ENCODE measurements around the gene TMEM50B. TPM values are rescaled to one million over a fixed set of nuclear protein-coding genes. Genes with fewer than 3 reads are reported as not detected.

The TMEM50B gene
- total RNA-seq, 4 donors from 2014 or later = 53.8 to 83.5 (median 57.0) TPM

GRCh38 chr21:33444499-33444898, 35.3 kb downstream of the TMEM50B start:
- no peak for TF ChIP-seq CTCF (IDR thresholded peaks at IDR 0.05)
- ATAC-seq (ENCODE audit: low FRiP score) = no peak

GRCh38 chr21:33443194-33443593, 36.6 kb downstream of the TMEM50B start:
- TF ChIP-seq CTCF (IDR thresholded peaks at IDR 0.05) = no peak
- no peak for DNase-seq (ENCODE audit: low spot score)
- ATAC-seq (ENCODE audit: low FRiP score) = no peak

More at GRCh38 chr21:33444499-33444898, 35.3 kb downstream of the TMEM50B start:
- DNase-seq (ENCODE audit: low spot score) = no peak

- TF ChIP-seq CTCF (IDR thresholded peaks at IDR 0.05) = no peak
- DNase-seq (ENCODE audit: low spot score) (no peak), ATAC-seq (ENCODE audit: low FRiP score) (no peak)
These were observed 38.0 kb downstream of the TMEM50B start for GRCh38 chr21:33441489-33442477.

- TF ChIP-seq CTCF (IDR thresholded peaks at IDR 0.05) = no peak
- no peak for DNase-seq (ENCODE audit: low spot score)
- no peak for ATAC-seq (ENCODE audit: low FRiP score)
These were observed 42.6 kb downstream of the TMEM50B start for GRCh38 chr21:33437140-33437539.

- DNase-seq (ENCODE audit: low spot score) = no peak
- ATAC-seq (ENCODE audit: low FRiP score) = peak; percentile 86
- no peak for TF ChIP-seq CTCF (IDR thresholded peaks at IDR 0.05)
These were observed 44.9 kb downstream of the TMEM50B start for GRCh38 chr21:33434770-33435360.

GRCh38 chr21:33433425-33434114, 46.2 kb downstream of the TMEM50B start:
- no peak for DNase-seq (ENCODE audit: low spot score)
- no peak for ATAC-seq (ENCODE audit: low FRiP score)
- TF ChIP-seq CTCF (IDR thresholded peaks at IDR 0.05) = no peak
